HL-60 (cell line): ENCODE data around the gene CDC37.

ENCODE experiments used
- DNase-seq, 2 experiments: peaks; one replicate each; pipeline ENCODE4 v3.0.0-alpha.2; 2010 to 2020; ENCODE audit warnings: low read depth in 1 of 2, low spot score in 1 of 2
- H3K27ac ChIP-seq: fragments of 250-450 bp; sonication (Bioruptor Pico); replicated peaks from 2 replicates; pipeline ENCODE4 v1.5.1; 2020; ENCODE audit warnings: mild to moderate bottlenecking, moderate library complexity
- H3K27me3 ChIP-seq: fragments of 250-450 bp; sonication (Bioruptor Pico); 2 replicates; pipeline ENCODE4 v1.5.1; 2021; ENCODE audit warnings: mild to moderate bottlenecking, moderate library complexity; ENCODE audit not compliant: insufficient read depth, poor library complexity, severe bottlenecking
- H3K4me3 ChIP-seq: replicated peaks from 2 replicates; pipeline ENCODE4 v1.5.1; 2011; ENCODE audit warnings: mild to moderate bottlenecking, control low read depth, low read length; ENCODE audit not compliant: insufficient read depth
- GABPA ChIP-seq: IDR thresholded peaks from 2 replicates; pipeline ENCODE4 v1.6.1; 2012; ENCODE audit warnings: low read depth
- POLR2AphosphoS5 ChIP-seq: IDR thresholded peaks from 2 replicates; pipeline ENCODE4 v1.6.1; 2012; ENCODE audit warnings: low read depth
- REST ChIP-seq: IDR thresholded peaks from 2 replicates; pipeline ENCODE4 v1.6.1; 2012; ENCODE audit warnings: low read depth; ENCODE audit not compliant: insufficient replicate concordance
- SPI1 ChIP-seq: IDR thresholded peaks from 2 replicates; pipeline ENCODE4 v1.6.1; 2012; ENCODE audit warnings: low read depth, mild to moderate bottlenecking, borderline replicate concordance
- TF ChIP-seq, protein P1 (sequence below): IDR thresholded peaks from one replicate; pipeline ENCODE4 v1.5.1; 2011; ENCODE audit warnings: low read length, control low read depth, inconsistent platforms; ENCODE audit not compliant: insufficient read depth

Gene CDC37

DNA sequence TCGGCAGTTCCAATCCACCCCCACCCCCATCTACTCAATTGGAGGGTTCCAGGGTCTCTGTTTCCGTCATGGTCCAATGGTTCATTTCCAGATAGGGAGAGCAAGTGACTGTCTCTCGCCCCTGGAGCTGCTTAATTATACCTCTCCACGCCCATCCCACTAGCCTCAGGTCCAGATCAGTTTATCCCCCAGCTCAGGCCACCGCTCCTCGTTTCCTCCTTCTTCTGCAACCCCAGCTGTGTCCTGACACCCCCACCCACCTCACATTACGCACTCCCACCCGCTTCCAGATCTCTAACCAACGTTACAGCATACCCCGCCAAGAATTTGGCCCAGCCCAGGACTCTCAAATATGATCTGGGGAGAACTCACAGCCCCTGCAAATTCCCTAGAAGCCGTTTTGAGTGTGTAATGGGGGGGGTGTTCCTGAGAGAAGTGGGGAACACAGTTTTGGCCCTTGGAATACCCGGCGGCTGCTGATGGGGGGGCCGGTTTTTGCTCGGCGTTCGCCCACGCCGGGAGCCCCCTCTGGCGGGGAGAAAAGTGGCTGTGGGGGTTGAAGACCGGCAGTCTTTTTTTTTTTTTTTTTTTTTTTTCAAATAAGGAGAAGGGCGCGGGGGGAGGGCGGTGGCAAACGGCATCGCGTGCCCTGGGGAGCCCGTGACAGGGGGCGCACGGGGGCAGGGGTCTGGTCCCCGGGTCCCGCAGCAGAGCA lies 15.3 kb upstream of the CDC37 start:
- Histone ChIP-seq H3K27ac (no peak overlapping the region), H3K4me3 (peak overlapping the region; percentile 26), H3K27me3 (peaks cover 52% of the 10 kb centered on the region)
- no peak for DNase-seq
- TF ChIP-seq SPI1 (no peak), GABPA (no peak), REST (no peak), POLR2AphosphoS5 (no peak)
- TF ChIP-seq, protein P1, sequence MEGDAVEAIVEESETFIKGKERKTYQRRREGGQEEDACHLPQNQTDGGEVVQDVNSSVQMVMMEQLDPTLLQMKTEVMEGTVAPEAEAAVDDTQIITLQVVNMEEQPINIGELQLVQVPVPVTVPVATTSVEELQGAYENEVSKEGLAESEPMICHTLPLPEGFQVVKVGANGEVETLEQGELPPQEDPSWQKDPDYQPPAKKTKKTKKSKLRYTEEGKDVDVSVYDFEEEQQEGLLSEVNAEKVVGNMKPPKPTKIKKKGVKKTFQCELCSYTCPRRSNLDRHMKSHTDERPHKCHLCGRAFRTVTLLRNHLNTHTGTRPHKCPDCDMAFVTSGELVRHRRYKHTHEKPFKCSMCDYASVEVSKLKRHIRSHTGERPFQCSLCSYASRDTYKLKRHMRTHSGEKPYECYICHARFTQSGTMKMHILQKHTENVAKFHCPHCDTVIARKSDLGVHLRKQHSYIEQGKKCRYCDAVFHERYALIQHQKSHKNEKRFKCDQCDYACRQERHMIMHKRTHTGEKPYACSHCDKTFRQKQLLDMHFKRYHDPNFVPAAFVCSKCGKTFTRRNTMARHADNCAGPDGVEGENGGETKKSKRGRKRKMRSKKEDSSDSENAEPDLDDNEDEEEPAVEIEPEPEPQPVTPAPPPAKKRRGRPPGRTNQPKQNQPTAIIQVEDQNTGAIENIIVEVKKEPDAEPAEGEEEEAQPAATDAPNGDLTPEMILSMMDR: no peak

- Histone ChIP-seq H3K4me3 (no peak overlapping the region), H3K27ac (no peak overlapping the region), H3K27me3 (peaks cover 52% of the 10 kb centered on the region)
- no peak for DNase-seq
- TF ChIP-seq GABPA (no peak), POLR2AphosphoS5 (no peak), SPI1 (no peak), REST (no peak)
- TF ChIP-seq, protein P1: no peak
These were observed 14.8 kb upstream of the CDC37 start for GRCh38 chr19:10418235-10418484.

DNA sequence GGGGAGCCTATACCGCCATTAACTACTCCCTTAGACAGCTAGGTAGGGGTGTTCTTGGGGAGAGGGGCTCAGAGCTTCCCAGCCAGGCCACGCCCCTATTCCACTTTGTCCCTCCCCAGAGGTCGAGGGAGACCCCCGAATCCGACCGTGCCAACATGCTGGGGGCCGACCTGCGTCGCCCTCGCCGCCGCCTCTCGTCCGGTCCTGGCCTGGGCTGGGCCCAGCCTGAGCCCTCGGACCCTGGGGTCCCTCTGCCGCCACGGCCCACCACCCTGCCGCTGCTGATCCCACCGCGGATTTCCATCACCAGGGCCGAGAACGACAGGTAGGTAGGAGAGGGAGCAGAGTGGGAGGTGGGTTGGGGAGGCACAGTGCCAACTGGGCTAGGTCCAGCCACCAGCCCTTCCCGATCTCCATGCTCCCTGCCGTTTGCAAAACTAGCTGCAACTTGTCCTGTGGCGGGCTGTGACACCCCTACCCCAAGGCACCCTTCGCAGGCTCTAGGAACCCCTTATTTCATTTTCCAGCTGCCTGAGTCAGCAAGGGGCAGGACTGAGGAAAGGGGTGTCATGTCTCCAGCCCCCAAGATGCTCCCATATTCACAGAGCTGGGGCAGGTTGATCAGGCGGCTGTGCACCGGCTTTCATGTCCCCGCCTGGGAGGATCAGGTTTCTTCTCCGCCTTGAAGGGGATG lies 14.3 kb upstream of the CDC37 start:
- TF ChIP-seq, protein P1: no peak
- TF ChIP-seq SPI1: no peak
- TF ChIP-seq GABPA: no peak
- no peak for TF ChIP-seq REST
- TF ChIP-seq POLR2AphosphoS5: no peak
- Histone ChIP-seq H3K4me3 (no peak overlapping the region), H3K27ac (no peak overlapping the region), H3K27me3 (peaks cover 50% of the 10 kb centered on the region)
- DNase-seq: no peak
